Chondrocyte (in vitro differentiated cells): ENCODE measurements around the gene RNU6-1. TPM values are rescaled to one million over a fixed set of nuclear protein-coding genes. Genes with fewer than 3 reads are reported as not detected.
A peak's percentile ranks its signal among the peaks of the same experiment; 100 is the strongest.

Source experiments
- DNase-seq: peaks from one replicate; pipeline ENCODE4 v3.0.0; 2021; ENCODE audit warnings: mixed read lengths, low spot score
- H3K27ac Mint-ChIP-seq: one replicate; pipeline ENCODE4 v1.8.0; 2021; ENCODE audit warnings: mild to moderate bottlenecking, moderate library complexity, mixed read lengths; ENCODE audit not compliant: unreplicated experiment
- H3K27me3 Mint-ChIP-seq: 2 replicates; pipeline ENCODE4 v1.8.0; 2021; ENCODE audit warnings: low read depth, mixed read lengths
- H3K36me3 Mint-ChIP-seq: 2 replicates; pipeline ENCODE4 v1.8.0; 2021; ENCODE audit warnings: low read depth, mixed read lengths
- H3K4me1 Mint-ChIP-seq: 2 replicates; pipeline ENCODE4 v1.8.0; 2021; ENCODE audit warnings: low read depth, mild to moderate bottlenecking, mixed read lengths
- H3K4me3 Mint-ChIP-seq: one replicate; pipeline ENCODE4 v1.8.0; 2021; ENCODE audit warnings: mild to moderate bottlenecking, moderate library complexity, mixed read lengths; ENCODE audit not compliant: unreplicated experiment
- H3K9me3 Mint-ChIP-seq: 2 replicates; pipeline ENCODE4 v1.8.0; 2021; ENCODE audit warnings: low read depth, mixed read lengths
- CTCF ChIP-seq: fragments of 200-600 bp; sonication (generic); IDR thresholded peaks from 2 replicates; pipeline ENCODE4 v1.5.0; 2021; ENCODE audit warnings: antibody characterized with exemption, mild to moderate bottlenecking, moderate library complexity
- total RNA-seq: library from RNA; stranded (reverse); gene quantifications from 3 replicates; pipeline ENCODE4 v1.2.1, GENCODE V29; 2021

RNU6-1 gene
- total RNA-seq, 1 donor from 2014 or later = not detected

- peaks cover 18% of the 10 kb centered on the region for H3K9me3 Mint-ChIP-seq
- DNase-seq = peak; percentile 59
- H3K36me3 Mint-ChIP-seq = peaks cover 9% of the 10 kb centered on the region
- no peak overlapping the region for H3K4me3 Mint-ChIP-seq
- H3K4me1 Mint-ChIP-seq = no peaks in the 10 kb centered on the region
- H3K27ac Mint-ChIP-seq = no peak overlapping the region
- peaks cover 4% of the 10 kb centered on the region for H3K27me3 Mint-ChIP-seq
- no peak for TF ChIP-seq CTCF
These were observed 26.7 kb downstream of the RNU6-1 start for GRCh38 chr15:67813104-67813634.

GRCh38 chr15:67812241-67812644 lies 27.6 kb downstream of the RNU6-1 start:
- no peak overlapping the region for H3K4me3 Mint-ChIP-seq
- DNase-seq = peak; percentile 55
- TF ChIP-seq CTCF = no peak
- H3K4me1 Mint-ChIP-seq = no peaks in the 10 kb centered on the region
- peaks cover 18% of the 10 kb centered on the region for H3K9me3 Mint-ChIP-seq
- H3K27me3 Mint-ChIP-seq = no peaks in the 10 kb centered on the region
- H3K27ac Mint-ChIP-seq = no peak overlapping the region
- H3K36me3 Mint-ChIP-seq = peaks cover 14% of the 10 kb centered on the region

- no peak for DNase-seq
- Mint-ChIP-seq H3K36me3 (peaks cover 9% of the 10 kb centered on the region), H3K27me3 (no peaks in the 10 kb centered on the region), H3K4me3 (no peak overlapping the region), H3K27ac (no peak overlapping the region), H3K4me1 (no peaks in the 10 kb centered on the region), H3K9me3 (no peaks in the 10 kb centered on the region)
- TF ChIP-seq CTCF = no peak
These were observed 30.0 kb downstream of the RNU6-1 start for GRCh38 chr15:67809866-67810265.

- DNase-seq = no peak
- no peaks in the 10 kb centered on the region for H3K27me3 Mint-ChIP-seq
- TF ChIP-seq CTCF = no peak
- H3K4me1 Mint-ChIP-seq = no peaks in the 10 kb centered on the region
- H3K9me3 Mint-ChIP-seq = no peaks in the 10 kb centered on the region
- H3K36me3 Mint-ChIP-seq = peaks cover 9% of the 10 kb centered on the region
- H3K4me3 Mint-ChIP-seq = no peak overlapping the region
- no peak overlapping the region for H3K27ac Mint-ChIP-seq
These were observed 30.4 kb downstream of the RNU6-1 start for GRCh38 chr15:67809441-67809840.

GRCh38 chr15:67808821-67809220 lies 31.0 kb downstream of the RNU6-1 start:
- no peak for TF ChIP-seq CTCF
- DNase-seq = no peak
- H3K4me3 Mint-ChIP-seq = no peak overlapping the region
- H3K27ac Mint-ChIP-seq = no peak overlapping the region
- peaks cover 9% of the 10 kb centered on the region for H3K36me3 Mint-ChIP-seq
- H3K9me3 Mint-ChIP-seq = no peaks in the 10 kb centered on the region
- H3K27me3 Mint-ChIP-seq = no peaks in the 10 kb centered on the region
- no peaks in the 10 kb centered on the region for H3K4me1 Mint-ChIP-seq
